HepG2 (cell line): Measurements from ENCODE around the gene DNALI1. TPM values are rescaled to one million over a fixed set of nuclear protein-coding genes. Genes with fewer than 3 reads are reported as not detected.
A peak's percentile ranks its signal among the peaks of the same experiment; 100 is the strongest.

Source experiments
- CHCHD3 ChIP-seq: sonication (generic); formaldehyde crosslinking; IDR thresholded peaks from 2 replicates; pipeline ENCODE4 v1.8.0; 2022; ENCODE audit warnings: mild to moderate bottlenecking, missing genetic modification reagents, moderate library complexity
- E2F2 ChIP-seq: sonication (generic); formaldehyde crosslinking; IDR thresholded peaks from 2 replicates; pipeline ENCODE4 v1.4.0; 2020; ENCODE audit warnings: missing genetic modification reagents, borderline replicate concordance
- ELF1 ChIP-seq: sonication (generic); formaldehyde crosslinking; IDR thresholded peaks from 2 replicates; pipeline ENCODE4 v1.4.0; 2020; ENCODE audit warnings: missing genetic modification reagents
- FOXK1 ChIP-seq: sonication (generic); formaldehyde crosslinking; IDR thresholded peaks from 2 replicates; pipeline ENCODE4 v1.4.0; 2020; ENCODE audit warnings: low read depth, missing genetic modification reagents, borderline replicate concordance
- HOXA7 ChIP-seq: sonication (generic); formaldehyde crosslinking; IDR thresholded peaks from 2 replicates; pipeline ENCODE4 v1.8.1; 2022; ENCODE audit warnings: mild to moderate bottlenecking, missing genetic modification reagents, moderate library complexity
- JDP2 ChIP-seq: sonication (generic); formaldehyde crosslinking; IDR thresholded peaks from 2 replicates; pipeline ENCODE4 v1.8.1; 2022; ENCODE audit warnings: missing genetic modification reagents, borderline replicate concordance
- MIER3 ChIP-seq: IDR thresholded peaks from 2 replicates; pipeline ENCODE4 v1.6.1; 2016; ENCODE audit warnings: missing compliant biosample characterization, borderline replicate concordance
- MTERF4 ChIP-seq: sonication (generic); formaldehyde crosslinking; IDR thresholded peaks from 2 replicates; pipeline ENCODE4 v1.8.0; 2023; ENCODE audit warnings: mild to moderate bottlenecking, missing genetic modification reagents
- PAX8 ChIP-seq: sonication (generic); formaldehyde crosslinking; IDR thresholded peaks from 2 replicates; pipeline ENCODE4 v1.8.0; 2022; ENCODE audit warnings: mild to moderate bottlenecking, missing genetic modification reagents, borderline replicate concordance
- RELA ChIP-seq: sonication (generic); formaldehyde crosslinking; IDR thresholded peaks from 2 replicates; pipeline ENCODE4 v1.4.0; 2020; ENCODE audit warnings: missing genetic modification reagents
- RERE ChIP-seq: IDR thresholded peaks from 2 replicates; pipeline ENCODE4 v1.6.1; 2016; ENCODE audit warnings: low read depth, missing genetic modification reagents, missing compliant biosample characterization
- RFXAP ChIP-seq: sonication (generic); formaldehyde crosslinking; IDR thresholded peaks from 2 replicates; pipeline ENCODE4 v1.4.0; 2020; ENCODE audit warnings: missing genetic modification reagents, borderline replicate concordance
- TIGD3 ChIP-seq: sonication (generic); formaldehyde crosslinking; IDR thresholded peaks from 2 replicates; pipeline ENCODE4 v1.5.1; 2020; ENCODE audit warnings: mild to moderate bottlenecking, missing genetic modification reagents, borderline replicate concordance
- ZBTB7A ChIP-seq: sonication (generic); formaldehyde crosslinking; IDR thresholded peaks from 2 replicates; pipeline ENCODE4 v1.8.0; 2022; ENCODE audit warnings: mild to moderate bottlenecking, missing genetic modification reagents
- ZC3H4 ChIP-seq: sonication (generic); formaldehyde crosslinking; IDR thresholded peaks from 2 replicates; pipeline ENCODE4 v1.4.0; 2020; ENCODE audit warnings: missing genetic modification reagents, borderline replicate concordance
- ZFP36 ChIP-seq: fragments of 150-350 bp; IDR thresholded peaks from 2 replicates; pipeline ENCODE4 v1.6.1; 2018; ENCODE audit warnings: borderline replicate concordance, low read length, low read depth; ENCODE audit not compliant: partially characterized antibody
- ZNF672 ChIP-seq: sonication (generic); formaldehyde crosslinking; IDR thresholded peaks from 2 replicates; pipeline ENCODE4 v1.8.1; 2022; ENCODE audit warnings: missing genetic modification reagents
- ZNF720 ChIP-seq: sonication (generic); formaldehyde crosslinking; IDR thresholded peaks from 2 replicates; pipeline ENCODE4 v1.4.0; 2020; ENCODE audit warnings: missing genetic modification reagents
- ZNF83 ChIP-seq: sonication (generic); formaldehyde crosslinking; IDR thresholded peaks from 2 replicates; pipeline ENCODE4 v1.4.0; 2020; ENCODE audit warnings: missing genetic modification reagents, mild to moderate bottlenecking, borderline replicate concordance
- ZSCAN31 ChIP-seq: sonication (generic); formaldehyde crosslinking; IDR thresholded peaks from 2 replicates; pipeline ENCODE4 v1.5.0; 2020; ENCODE audit warnings: low read depth, mild to moderate bottlenecking, missing genetic modification reagents
- ZSCAN9 ChIP-seq: IDR thresholded peaks from 2 replicates; pipeline ENCODE4 v1.6.1; 2016; ENCODE audit warnings: borderline replicate concordance
- polyA plus RNA-seq, 8 experiments: library from polyadenylated mRNA; depleted of rRNA in 3 of 8; stranded (reverse) in 7 of 8; unstranded in 1 of 8; fragments of >200 nt; fragmentation: Illumina TruSeq in 4 of 8; extraction: Trizol in 4 of 8; gene quantifications; 2 replicates each; pipeline versions ENCODE4 v1.2.1 to v1.2.3, GENCODE V29; 2011 to 2016; ENCODE audit warnings: low read depth in 4 of 8, missing spikeins in 1 of 8, mixed read lengths in 1 of 8; ENCODE audit not compliant: insufficient read depth in 1 of 8
- total RNA-seq, 5 experiments: library from RNA; depleted of rRNA; stranded (reverse); fragments of >200 nt; fragmentation: Illumina TruSeq; extraction: Trizol; gene quantifications; 2 replicates each; pipeline ENCODE4 v1.2.3, GENCODE V29; 2016; ENCODE audit warnings: low read depth in 1 of 5

DNALI1 gene
- total and polyA plus RNA-seq, 2 of the 13 experiments (the other 11 are each of a cell fraction or from before 2014, with no cell fraction given) = 0.42 to 0.70 TPM

GRCh38 chr1:37595440-37596181, 38.9 kb downstream of the DNALI1 start, which contains the start of gene GNL2 (continued):
- TF ChIP-seq HOXA7 (CRISPR knock-in tag) = no peak
- peak; percentile 48; the same call in 1 of the 2 replicates for TF ChIP-seq RFXAP (CRISPR knock-in tag)
- peak; percentile 48; the same call in 1 of the 2 replicates for TF ChIP-seq FOXK1 (CRISPR knock-in tag)
- no peak for TF ChIP-seq ZC3H4 (CRISPR knock-in tag)
- no peak for TF ChIP-seq E2F2 (CRISPR knock-in tag)
- peak; percentile 24; the same call in 1 of the 2 replicates for TF ChIP-seq ZNF83 (CRISPR knock-in tag)
- TF ChIP-seq TIGD3 = peak; percentile 90; the same call in 1 of the 2 replicates
- no peak for TF ChIP-seq ZBTB7A (CRISPR knock-in tag)
- peak; percentile 61; the same call in 1 of the 2 replicates for TF ChIP-seq MIER3 (CRISPR knock-in tag)
- TF ChIP-seq ZNF672 = no peak
- peak; percentile 83; the same call in 1 of the 2 replicates for TF ChIP-seq PAX8 (CRISPR knock-in tag)
- no peak for TF ChIP-seq MTERF4 (CRISPR knock-in tag)
- no peak for TF ChIP-seq RELA (CRISPR knock-in tag)
- peak; percentile 74; the same call in 1 of the 2 replicates for TF ChIP-seq ZSCAN31 (CRISPR knock-in tag)
- TF ChIP-seq ZNF720 (CRISPR knock-in tag) = no peak
- peak; percentile 65 for TF ChIP-seq ELF1 (CRISPR knock-in tag)
- no peak for TF ChIP-seq ZSCAN9 (CRISPR knock-in tag)
- no peak for TF ChIP-seq ZFP36
- TF ChIP-seq CHCHD3 (CRISPR knock-in tag) = no peak
- TF ChIP-seq JDP2 = no peak
- TF ChIP-seq RERE = no peak
